Ishikawa (cell line): Measurements from ENCODE around the gene DGKZ.

ENCODE experiments used
- TAF1 ChIP-seq: IDR thresholded peaks from 2 replicates; pipeline ENCODE4 v1.6.1; 2012; ENCODE audit warnings: low read depth, mild to moderate bottlenecking
- TF ChIP-seq, protein P1 (sequence below): IDR thresholded peaks from 2 replicates; pipeline ENCODE4 v1.6.1; 2012

DNA sequence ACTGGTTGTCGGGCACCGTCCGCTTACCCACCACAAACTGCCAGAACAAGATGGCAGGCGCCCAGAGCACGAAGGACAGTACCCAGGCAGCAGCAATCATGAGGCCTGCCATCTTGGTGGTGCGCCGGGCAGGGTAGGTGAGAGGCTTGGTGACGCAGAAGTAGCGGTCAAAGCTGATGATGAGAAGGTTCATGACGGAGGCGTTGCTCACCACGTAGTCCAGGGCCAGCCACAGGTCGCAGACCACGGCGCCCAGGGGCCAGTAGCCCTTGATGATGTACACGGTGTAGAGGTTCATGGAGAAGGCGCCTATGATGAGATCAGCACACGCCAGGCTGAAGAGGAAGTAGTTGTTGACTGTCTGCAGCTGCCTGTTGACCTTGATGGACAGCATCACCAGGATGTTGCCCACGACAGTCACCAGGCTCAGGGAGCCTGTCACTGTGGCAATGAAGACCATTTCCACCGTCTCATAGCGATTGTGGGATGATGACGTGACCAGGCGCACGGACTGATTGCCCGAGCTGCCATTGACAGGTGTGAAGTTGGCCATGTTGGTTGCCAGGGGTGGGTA is 38.8 kb downstream of the DGKZ start:
- TF ChIP-seq TAF1, result no peak
- TF ChIP-seq, protein P1, sequence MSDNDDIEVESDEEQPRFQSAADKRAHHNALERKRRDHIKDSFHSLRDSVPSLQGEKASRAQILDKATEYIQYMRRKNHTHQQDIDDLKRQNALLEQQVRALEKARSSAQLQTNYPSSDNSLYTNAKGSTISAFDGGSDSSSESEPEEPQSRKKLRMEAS, result no peak
